GM21717 (cell line): ENCODE measurements around the gene SP8.

ENCODE experiments used
- ATAC-seq: cut with Tn5 transposase; IDR thresholded peaks from one replicate; pipeline ENCODE4 v1.9.1; 2021; ENCODE audit warnings: mild to moderate bottlenecking, moderate library complexity; ENCODE audit not compliant: unreplicated experiment

The SP8 gene

GRCh38 chr7:20795361-20795760, 8.7 kb upstream of the SP8 start:
- no peak for ATAC-seq

GRCh38 chr7:20794676-20795075, 8.0 kb upstream of the SP8 start:
- no peak for ATAC-seq

GRCh38 chr7:20793694-20794394, 7.2 kb upstream of the SP8 start:
- no peak for ATAC-seq

- no peak for ATAC-seq
Measured at GRCh38 chr7:20793248-20793647, 6.6 kb upstream of the SP8 start.

GRCh38 chr7:20791538-20792434, 5.1 kb upstream of the SP8 start:
- ATAC-seq = no peak

- no peak for ATAC-seq
Measured at GRCh38 chr7:20790375-20790774, 3.7 kb upstream of the SP8 start.

- no peak for ATAC-seq
Measured at GRCh38 chr7:20788420-20788990, 1.8 kb upstream of the SP8 start.

- ATAC-seq = no peak
Measured at GRCh38 chr7:20787660-20788419, 1.2 kb upstream of the SP8 start.

GRCh38 chr7:20786421-20786778, 286 bp downstream of the SP8 start:
- no peak for ATAC-seq

- ATAC-seq = no peak
Measured at GRCh38 chr7:20786049-20786412, 655 bp downstream of the SP8 start.

- no peak for ATAC-seq
Measured at GRCh38 chr7:20785157-20786048, 1.3 kb downstream of the SP8 start.

GRCh38 chr7:20784388-20785156, 2.1 kb downstream of the SP8 start:
- no peak for ATAC-seq

- ATAC-seq = no peak
Measured at GRCh38 chr7:20783700-20784387, 2.8 kb downstream of the SP8 start.

GRCh38 chr7:20783125-20783699, 3.5 kb downstream of the SP8 start:
- ATAC-seq = no peak

- no peak for ATAC-seq
Measured at GRCh38 chr7:20779041-20779440, 7.6 kb downstream of the SP8 start.

- peak; percentile 56 for ATAC-seq
Measured at GRCh38 chr7:20778063-20778721, 8.5 kb downstream of the SP8 start.

GRCh38 chr7:20777377-20778062, 9.2 kb downstream of the SP8 start:
- ATAC-seq = peak; percentile 19
